ENCODE results near the gene STRN.

DNA sequence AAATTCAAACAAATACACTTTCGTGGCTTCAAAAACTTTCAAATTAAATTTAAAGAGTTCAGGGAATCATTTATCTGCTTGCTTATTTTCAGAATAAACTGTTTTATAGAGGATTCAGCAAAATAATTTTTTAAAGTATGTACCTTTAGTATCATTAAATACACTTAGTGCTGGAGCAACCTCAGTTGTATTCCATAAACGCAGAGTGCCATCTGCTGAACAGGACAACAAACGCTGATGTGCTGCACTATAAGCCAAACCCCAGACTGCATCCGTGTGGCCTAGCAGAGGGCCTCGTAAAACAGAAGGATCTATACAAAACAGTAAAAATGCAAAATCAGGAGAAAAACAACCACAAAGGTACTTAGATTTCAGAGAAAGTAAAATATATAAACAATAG lies 108.6 kb downstream of the STRN start:
- TF ChIP-seq, protein P1, sequence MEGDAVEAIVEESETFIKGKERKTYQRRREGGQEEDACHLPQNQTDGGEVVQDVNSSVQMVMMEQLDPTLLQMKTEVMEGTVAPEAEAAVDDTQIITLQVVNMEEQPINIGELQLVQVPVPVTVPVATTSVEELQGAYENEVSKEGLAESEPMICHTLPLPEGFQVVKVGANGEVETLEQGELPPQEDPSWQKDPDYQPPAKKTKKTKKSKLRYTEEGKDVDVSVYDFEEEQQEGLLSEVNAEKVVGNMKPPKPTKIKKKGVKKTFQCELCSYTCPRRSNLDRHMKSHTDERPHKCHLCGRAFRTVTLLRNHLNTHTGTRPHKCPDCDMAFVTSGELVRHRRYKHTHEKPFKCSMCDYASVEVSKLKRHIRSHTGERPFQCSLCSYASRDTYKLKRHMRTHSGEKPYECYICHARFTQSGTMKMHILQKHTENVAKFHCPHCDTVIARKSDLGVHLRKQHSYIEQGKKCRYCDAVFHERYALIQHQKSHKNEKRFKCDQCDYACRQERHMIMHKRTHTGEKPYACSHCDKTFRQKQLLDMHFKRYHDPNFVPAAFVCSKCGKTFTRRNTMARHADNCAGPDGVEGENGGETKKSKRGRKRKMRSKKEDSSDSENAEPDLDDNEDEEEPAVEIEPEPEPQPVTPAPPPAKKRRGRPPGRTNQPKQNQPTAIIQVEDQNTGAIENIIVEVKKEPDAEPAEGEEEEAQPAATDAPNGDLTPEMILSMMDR (IDR thresholded peaks at IDR 0.05; ENCODE audit: low read length), result no peak
- no peak for TF ChIP-seq EZH2 (IDR thresholded peaks at IDR 0.05; ENCODE audit: borderline replicate concordance, low read length)
